ENCODE data around the gene FAU. TPM values are rescaled to one million over a fixed set of nuclear protein-coding genes. Genes with fewer than 3 reads are reported as not detected.
A peak's percentile ranks its signal among the peaks of the same experiment; 100 is the strongest.

Gene FAU
- total and polyA plus RNA-seq, 10 of the 15 experiments (the other 5 are each of a cell fraction or from before 2014, with no cell fraction given): 332 to 1,347 (median 990) TPM

GRCh38 chr11:65134952-65135632, 13.2 kb upstream of the FAU start (continued):
- TF ChIP-seq PRDM15 (CRISPR knock-in tag; IDR thresholded peaks at IDR 0.05) (no peak), KLF5 (IDR thresholded peaks at IDR 0.05; ENCODE audit: partially characterized antibody) (peak; percentile 98), IKZF1 (conservative IDR thresholded peaks at IDR 0.05) (peak; percentile 78), RAD21 (IDR thresholded peaks at IDR 0.05; ENCODE audit: insufficient read depth, low read depth, low read length) (no peak), SIX5 (IDR thresholded peaks at IDR 0.05; ENCODE audit: low read depth, low read length, severe bottlenecking) (peak; percentile 34), EED (IDR thresholded peaks at IDR 0.05; ENCODE audit: low read depth) (peak; percentile 76), POLR2AphosphoS5 (IDR thresholded peaks at IDR 0.05; ENCODE audit: low read length) (peak; percentile 39), SIN3A (IDR thresholded peaks at IDR 0.05; ENCODE audit: low read depth, low read length) (0 out of 2 replicates have a peak, but pooled peaks have one; percentile 4), CHD2 (IDR thresholded peaks at IDR 0.05; ENCODE audit: borderline replicate concordance, low read depth, low read length) (peak; percentile 61; the same call in 1 of the 2 replicates), RUNX3 (IDR thresholded peaks at IDR 0.05; ENCODE audit: low read length) (no peak), ZSCAN29 (IDR thresholded peaks at IDR 0.05) (no peak), MEF2B (IDR thresholded peaks at IDR 0.05; ENCODE audit: partially characterized antibody, poor library complexity, severe bottlenecking) (no peak), IKZF2 (IDR thresholded peaks at IDR 0.05) (peak; percentile 65 to 81), RELB (IDR thresholded peaks at IDR 0.05; ENCODE audit: low read depth) (peak; percentile 85; the same call in 1 of the 2 replicates), NRF1 (conservative IDR thresholded peaks at IDR 0.05; ENCODE audit: low read depth, low read length) (peak; percentile 19; the same call in 1 of the 2 replicates), PML (IDR thresholded peaks at IDR 0.05; ENCODE audit: low read length) (no peak), SP1 (IDR thresholded peaks at IDR 0.05; ENCODE audit: low read depth, low read length) (peak; percentile 95), CREB1 (IDR thresholded peaks at IDR 0.05; ENCODE audit: low read depth) (peak; percentile 48; the same call in 1 of the 2 replicates), TAF1 (IDR thresholded peaks at IDR 0.05; ENCODE audit: borderline replicate concordance, low read depth, low read length) (no peak; the same call in 1 of the 2 replicates), MTA3 (IDR thresholded peaks at IDR 0.05; ENCODE audit: borderline replicate concordance, low read length) (no peak), FOXM1 (IDR thresholded peaks at IDR 0.05; ENCODE audit: low read depth, low read length) (peak; percentile 60; the same call in 1 of the 2 replicates), IRF4 (IDR thresholded peaks at IDR 0.05; ENCODE audit: low read depth, low read length) (no peak), IRF5 (IDR thresholded peaks at IDR 0.05; ENCODE audit: borderline replicate concordance) (no peak), BCL11A (IDR thresholded peaks at IDR 0.05; ENCODE audit: low read depth, low read length) (no peak), YY1 (IDR thresholded peaks at IDR 0.05; ENCODE audit: low read depth, low read length) (no peak; the same call in 1 of the 2 replicates), MXI1 (IDR thresholded peaks at IDR 0.05; ENCODE audit: low read depth, low read length) (peak; percentile 96), CREM (IDR thresholded peaks at IDR 0.05; ENCODE audit: low read depth) (peak; percentile 6; the same call in 1 of the 2 replicates)

Data from GM12878 (cell line).